Rectal smooth muscle tissue (tissue), 1 donor: ENCODE measurements around the gene PLB1.
A peak's percentile ranks its signal among the peaks of the same experiment; 100 is the strongest.

Experiments
- H3K27ac ChIP-seq: one replicate; pipeline ENCODE4 v1.7.0; 2013; ENCODE audit warnings: low read depth, low read length, inconsistent platforms
- H3K27me3 ChIP-seq: one replicate; pipeline ENCODE4 v1.7.0; 2013; ENCODE audit warnings: low read length; ENCODE audit not compliant: control insufficient read depth, insufficient read depth
- H3K36me3 ChIP-seq: one replicate; pipeline ENCODE4 v1.7.0; 2013; ENCODE audit warnings: low read length; ENCODE audit not compliant: control insufficient read depth, insufficient read depth
- H3K4me1 ChIP-seq: one replicate; pipeline ENCODE4 v1.7.0; 2013; ENCODE audit warnings: low read length; ENCODE audit not compliant: control insufficient read depth, insufficient read depth
- H3K4me3 ChIP-seq: one replicate; pipeline ENCODE4 v1.7.0; 2013; ENCODE audit warnings: low read length
- H3K9ac ChIP-seq: one replicate; pipeline ENCODE4 v1.7.0; 2013; ENCODE audit warnings: low read length

PLB1 gene

DNA sequence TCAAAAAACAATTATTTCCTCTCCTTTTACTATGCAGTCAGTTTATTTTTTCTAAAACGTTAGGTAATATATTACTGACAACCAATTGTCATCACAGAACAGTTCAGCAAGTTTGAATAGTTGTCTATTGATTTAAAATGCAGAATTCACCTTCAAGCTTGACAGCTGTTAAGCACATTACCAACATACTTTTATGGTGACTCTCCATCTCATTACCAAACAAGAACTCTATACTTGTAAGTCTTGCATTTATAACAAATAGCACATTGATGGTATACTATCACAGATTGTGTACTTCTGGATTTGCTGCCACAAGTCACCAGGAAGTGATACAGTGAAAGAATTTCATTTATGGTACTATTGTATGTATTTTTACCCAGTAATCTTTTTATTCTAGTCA, 156.4 kb downstream of the PLB1 start:
- Histone ChIP-seq H3K4me3 (no peak overlapping the region), H3K36me3 (no peaks in the 10 kb centered on the region), H3K27me3 (no peaks in the 10 kb centered on the region), H3K27ac (no peak overlapping the region), H3K4me1 (peaks cover 9% of the 10 kb centered on the region), H3K9ac (no peak overlapping the region)

DNA sequence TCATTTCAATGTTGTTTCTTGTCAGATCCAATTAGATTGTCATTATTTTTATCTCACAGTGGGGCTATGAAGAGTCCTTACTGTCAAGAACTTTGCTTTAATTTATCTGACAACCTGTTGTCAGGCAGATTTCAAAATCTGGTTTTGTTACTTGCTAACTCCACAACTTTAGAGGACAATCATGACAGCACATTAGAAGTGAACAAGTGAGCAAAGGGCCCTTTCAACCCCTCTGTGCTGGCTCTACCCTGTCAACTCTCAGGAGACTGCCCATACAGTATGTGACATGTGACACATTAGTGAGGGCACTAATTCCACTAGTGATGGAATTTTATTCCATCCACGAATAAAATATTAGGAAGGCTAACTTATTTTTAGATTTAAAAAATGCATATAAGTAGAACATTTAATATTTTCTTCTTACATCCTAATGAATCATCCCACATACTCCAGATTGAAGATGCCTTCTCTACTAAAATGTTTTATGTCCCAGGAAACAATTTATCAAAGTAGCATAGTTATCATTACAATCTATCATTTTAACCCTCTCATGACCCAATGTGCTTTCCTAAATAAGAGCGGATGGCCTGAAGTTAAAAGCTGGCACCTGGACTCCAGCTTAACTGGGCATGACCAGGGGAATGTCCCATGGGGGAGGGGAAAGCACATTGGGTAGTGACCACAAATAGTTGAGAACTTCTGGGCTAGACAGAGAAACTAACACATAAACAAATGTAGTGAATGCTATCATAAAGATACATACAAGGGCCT, 158.2 kb downstream of the PLB1 start:
- Histone ChIP-seq H3K36me3 (no peaks in the 10 kb centered on the region), H3K27me3 (no peaks in the 10 kb centered on the region), H3K4me3 (no peak overlapping the region), H3K9ac (no peak overlapping the region), H3K4me1 (peaks cover 10% of the 10 kb centered on the region), H3K27ac (no peak overlapping the region)

DNA sequence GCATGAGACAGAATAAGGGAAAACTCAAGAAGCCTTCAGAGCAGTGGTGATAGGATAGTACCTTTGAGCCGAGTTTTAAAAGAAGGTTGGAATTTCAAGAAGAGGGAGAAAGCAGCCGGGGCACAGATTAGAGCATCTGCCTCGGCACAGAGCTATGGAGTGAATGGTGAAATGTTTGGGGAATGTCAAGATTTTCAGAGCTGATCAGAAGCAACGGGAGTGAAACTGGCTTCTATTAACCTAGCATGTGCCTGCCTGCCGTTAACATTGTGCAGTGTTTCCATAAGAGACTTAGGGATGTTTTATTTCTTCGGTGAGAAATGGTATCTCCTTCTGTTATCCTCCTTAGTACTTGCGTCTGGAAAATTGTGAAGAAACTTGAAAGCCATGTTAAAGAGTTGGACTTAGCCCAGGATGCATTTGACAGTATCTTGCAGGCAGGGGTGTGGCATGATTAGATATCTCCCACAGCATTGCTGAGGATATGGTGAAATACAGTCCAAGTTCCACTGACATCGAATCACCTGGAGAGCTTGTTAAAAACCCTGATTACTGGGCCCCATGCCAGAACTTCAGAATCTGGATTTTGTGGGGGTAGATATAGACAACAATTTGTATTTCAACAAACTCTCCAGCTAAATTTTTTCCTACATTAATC, 158.9 kb downstream of the PLB1 start:
- Histone ChIP-seq H3K4me3 (no peak overlapping the region), H3K27me3 (no peaks in the 10 kb centered on the region), H3K9ac (no peak overlapping the region), H3K4me1 (peaks cover 10% of the 10 kb centered on the region), H3K36me3 (no peaks in the 10 kb centered on the region), H3K27ac (no peak overlapping the region)

GRCh38 chr2:28656937-28657615, 161.2 kb downstream of the PLB1 start:
- Histone ChIP-seq H3K27me3 (no peaks in the 10 kb centered on the region), H3K9ac (no peak overlapping the region), H3K4me3 (no peak overlapping the region), H3K27ac (no peak overlapping the region), H3K36me3 (no peaks in the 10 kb centered on the region), H3K4me1 (peaks cover 24% of the 10 kb centered on the region)

DNA sequence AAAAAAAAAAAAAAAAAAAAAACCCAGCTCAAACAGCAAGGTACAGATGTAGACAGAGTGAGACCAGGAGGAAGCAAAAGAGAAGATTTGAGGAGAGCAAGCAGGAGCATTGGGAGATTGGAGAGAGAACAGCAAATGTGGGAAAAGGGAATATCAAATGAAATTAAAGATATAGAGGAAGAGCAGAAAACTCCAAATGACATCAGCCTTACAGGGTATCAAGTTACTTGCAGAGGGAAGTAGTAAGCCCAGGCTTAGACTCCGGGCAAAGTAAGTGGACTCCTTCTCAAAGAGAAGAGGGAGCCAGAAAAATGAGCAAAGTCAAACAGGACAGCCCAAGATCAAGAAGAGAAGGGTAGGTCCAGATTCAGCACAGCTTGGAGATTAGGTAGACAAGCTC, 162.5 kb downstream of the PLB1 start:
- Histone ChIP-seq H3K27ac (peak overlapping the region; percentile 30), H3K36me3 (no peaks in the 10 kb centered on the region), H3K4me1 (peaks cover 35% of the 10 kb centered on the region), H3K4me3 (no peak overlapping the region), H3K27me3 (no peaks in the 10 kb centered on the region), H3K9ac (no peak overlapping the region)

DNA sequence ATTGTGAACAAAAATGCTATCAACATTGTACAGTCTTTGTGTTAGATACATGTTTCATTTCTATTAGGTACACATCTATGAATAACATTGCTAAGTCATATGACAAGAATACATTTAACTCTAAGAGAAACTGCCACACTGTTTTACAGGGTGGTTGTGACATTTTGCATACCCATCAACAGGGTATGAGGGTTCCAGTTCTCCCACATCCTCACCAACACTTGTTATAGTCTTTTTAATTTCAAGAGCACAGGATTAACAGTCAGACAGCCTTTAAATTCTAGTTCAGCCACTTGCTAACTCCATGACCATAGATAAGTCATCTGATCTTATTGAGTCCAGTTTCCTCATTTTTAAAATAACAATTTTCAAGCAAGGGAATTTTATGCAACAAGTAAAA, 163.3 kb downstream of the PLB1 start:
- peaks cover 43% of the 10 kb centered on the region for H3K4me1 ChIP-seq
- no peak overlapping the region for H3K27ac ChIP-seq
- H3K36me3 ChIP-seq = no peaks in the 10 kb centered on the region
- no peaks in the 10 kb centered on the region for H3K27me3 ChIP-seq
- H3K9ac ChIP-seq = no peak overlapping the region
- H3K4me3 ChIP-seq = no peak overlapping the region

GRCh38 chr2:28661589-28662001, 165.7 kb downstream of the PLB1 start:
- Histone ChIP-seq H3K36me3 (no peaks in the 10 kb centered on the region), H3K4me3 (no peak overlapping the region), H3K27me3 (no peaks in the 10 kb centered on the region), H3K9ac (peak overlapping the region; percentile 10), H3K27ac (peak overlapping the region; percentile 87), H3K4me1 (peaks cover 57% of the 10 kb centered on the region)

GRCh38 chr2:28662044-28662443, 166.2 kb downstream of the PLB1 start:
- peaks cover 57% of the 10 kb centered on the region for H3K4me1 ChIP-seq
- H3K27me3 ChIP-seq = no peaks in the 10 kb centered on the region
- no peak overlapping the region for H3K4me3 ChIP-seq
- H3K27ac ChIP-seq = peak overlapping the region; percentile 87
- no peaks in the 10 kb centered on the region for H3K36me3 ChIP-seq
- H3K9ac ChIP-seq = no peak overlapping the region

DNA sequence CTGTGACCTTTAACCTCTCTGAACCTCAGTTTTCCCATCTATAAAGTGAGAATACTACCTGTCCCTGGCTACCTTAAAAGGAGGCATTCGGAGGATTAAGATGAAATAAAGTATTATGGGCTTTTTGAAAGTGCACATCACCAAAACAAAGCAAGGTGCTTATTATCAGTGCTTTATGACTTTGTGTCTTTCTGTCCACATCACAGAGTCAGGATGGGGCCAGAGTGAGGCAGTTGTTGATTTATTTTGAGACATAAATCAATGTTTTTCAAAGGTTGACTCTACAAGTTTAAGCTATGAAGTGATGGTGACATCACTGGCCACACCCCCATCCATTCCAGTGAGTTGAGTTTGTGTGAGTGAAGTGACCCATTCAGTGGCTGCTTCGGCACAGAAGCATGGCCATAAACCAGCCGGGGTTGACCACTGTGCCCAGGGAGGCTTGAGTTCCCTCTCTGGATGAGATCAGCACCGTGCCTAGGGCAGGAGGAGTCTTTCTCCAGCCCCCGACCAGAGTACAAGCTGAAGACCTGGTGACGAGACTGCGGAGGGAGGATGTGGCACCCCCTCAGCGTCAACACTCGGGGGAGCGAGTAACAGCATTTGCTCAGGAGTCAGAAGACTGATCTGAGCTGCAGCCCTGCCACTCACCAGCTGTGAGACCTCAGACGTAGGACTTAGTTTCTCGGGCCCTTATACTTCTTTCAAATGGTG, 166.8 kb downstream of the PLB1 start:
- Histone ChIP-seq H3K9ac (no peak overlapping the region), H3K36me3 (no peaks in the 10 kb centered on the region), H3K27me3 (no peaks in the 10 kb centered on the region), H3K4me3 (no peak overlapping the region), H3K27ac (peak overlapping the region; percentile 87), H3K4me1 (peaks cover 57% of the 10 kb centered on the region)

GRCh38 chr2:28663359-28663758, 167.5 kb downstream of the PLB1 start:
- Histone ChIP-seq H3K4me1 (peaks cover 55% of the 10 kb centered on the region), H3K27me3 (no peaks in the 10 kb centered on the region), H3K4me3 (no peak overlapping the region), H3K27ac (peak overlapping the region; percentile 87), H3K36me3 (no peaks in the 10 kb centered on the region), H3K9ac (no peak overlapping the region)

DNA sequence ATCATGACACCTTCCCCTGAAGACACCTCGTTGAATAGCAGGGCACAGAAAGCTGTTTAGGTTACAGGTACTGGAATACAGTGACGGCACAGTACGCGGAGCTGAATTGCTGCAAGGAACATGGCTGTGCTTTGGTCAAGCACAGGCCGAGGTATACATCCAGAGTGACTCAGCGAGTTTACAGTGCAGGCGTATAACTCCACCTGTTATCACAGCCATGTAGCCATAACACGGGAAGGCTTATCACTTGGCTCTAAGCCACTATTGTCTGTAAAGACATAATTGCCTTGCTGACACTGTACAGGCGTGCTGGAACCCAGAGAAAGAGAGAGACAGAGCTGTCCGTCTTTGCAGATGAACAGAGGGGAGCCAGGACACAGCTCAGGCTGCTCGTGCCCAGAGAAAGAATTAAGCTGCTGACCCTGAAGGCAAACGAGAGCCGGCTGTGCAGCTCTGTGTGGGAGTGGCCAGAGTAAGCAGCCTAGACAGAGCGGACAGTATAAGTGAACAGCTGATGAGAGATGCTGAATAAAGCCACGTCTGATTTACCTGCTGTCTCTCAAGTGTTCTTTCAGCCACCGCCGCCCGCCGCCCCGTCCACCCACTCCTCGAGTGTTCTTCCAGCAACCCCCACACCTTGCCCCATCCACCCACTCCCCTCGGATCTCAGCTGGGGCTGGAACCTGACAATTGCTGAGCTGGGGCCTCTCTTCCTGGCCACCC, 168.4 kb downstream of the PLB1 start:
- peaks cover 53% of the 10 kb centered on the region for H3K4me1 ChIP-seq

More for the DNA sequence above, 168.4 kb downstream of the PLB1 start:
- Histone ChIP-seq H3K27ac (peak overlapping the region; percentile 87), H3K36me3 (no peaks in the 10 kb centered on the region), H3K4me3 (no peak overlapping the region), H3K27me3 (no peaks in the 10 kb centered on the region), H3K9ac (no peak overlapping the region)
